Femur (tissue), 1 donor: ENCODE results near the gene ZNF490.
"Not testable (repeated sequence)": the region's sequence is repeated elsewhere in the genome, so short reads cannot be mapped to it uniquely, and the experiment has no call there.

ENCODE experiments used
- DNase-seq: peaks from one replicate; pipeline ENCODE4 v3.0.0-alpha.2; 2017

The ZNF490 gene

DNA sequence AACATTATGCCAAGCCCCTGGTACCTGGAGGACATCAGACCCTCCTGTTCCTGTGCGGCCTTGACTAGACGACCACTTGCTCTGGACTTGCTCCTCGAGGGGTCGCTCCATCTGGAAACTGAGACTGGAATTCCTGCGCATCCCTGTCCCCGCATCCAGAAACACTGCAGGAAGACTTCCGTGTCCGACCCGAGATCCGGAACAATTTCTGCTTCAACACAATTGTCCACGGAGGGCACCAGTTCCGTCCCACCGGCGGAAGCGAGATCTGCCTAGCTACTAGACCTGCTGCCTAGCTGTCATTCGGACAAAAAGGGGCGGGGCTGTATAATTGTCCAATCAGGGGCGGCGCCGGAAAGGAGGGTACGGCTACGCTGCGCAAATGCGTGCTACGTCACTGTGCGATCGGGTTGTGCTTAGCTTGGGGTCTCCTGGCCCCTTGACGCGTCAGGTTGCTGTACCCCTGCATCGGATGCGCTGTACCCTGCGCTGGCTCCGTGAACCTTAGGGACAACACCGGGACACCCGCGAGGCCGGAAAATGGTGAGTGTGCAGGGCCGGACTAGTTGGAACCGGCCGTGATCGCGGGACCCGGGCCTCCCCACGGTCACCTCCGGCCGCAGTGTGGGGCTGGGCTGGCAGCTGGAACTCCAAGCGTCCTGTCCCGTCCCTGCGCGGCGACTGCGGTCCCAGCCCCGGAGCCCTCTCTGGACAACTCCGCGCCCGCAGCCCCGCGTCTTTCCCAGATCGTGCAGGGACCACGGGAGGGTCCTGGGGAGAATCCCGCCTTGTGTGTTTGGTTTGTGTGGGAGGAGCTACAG, at the start of gene ZNF490, which contains the start of gene ZNF791:
ZNF490 (minus strand) TSS at position 274 of the 821 bp plus-strand sequence; CDS start at position 141, 133 bp downstream.
ZNF791 (plus strand) TSS at position 381 of the 821 bp plus-strand sequence; CDS start at position 541, 160 bp downstream.
- DNase-seq = peak; percentile 99

DNA sequence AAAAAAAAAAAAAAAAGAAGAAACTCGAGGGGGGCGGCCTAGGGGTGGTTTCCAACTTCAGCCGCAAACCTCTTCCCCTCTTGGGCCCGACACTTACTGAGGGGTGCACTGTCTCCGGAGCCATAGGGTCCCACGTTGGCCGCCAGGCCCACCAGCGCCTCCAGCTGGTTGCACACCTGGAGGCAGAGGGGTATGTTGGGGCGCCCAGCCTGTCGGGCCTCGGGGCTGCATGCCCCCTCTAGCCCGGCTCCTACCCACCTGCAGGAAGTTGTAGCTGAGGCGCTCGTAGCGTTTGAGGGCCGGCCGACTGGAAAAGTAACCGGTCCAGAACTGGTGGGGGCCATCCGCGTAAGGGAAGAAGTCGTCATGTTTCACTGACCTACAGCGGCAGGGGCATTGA, 47.4 kb upstream of the ZNF490 start:
- no peak for DNase-seq

GRCh38 chr19:12656899-12657571, 46.4 kb upstream of the ZNF490 start:
- DNase-seq = peak; percentile 20

DNA sequence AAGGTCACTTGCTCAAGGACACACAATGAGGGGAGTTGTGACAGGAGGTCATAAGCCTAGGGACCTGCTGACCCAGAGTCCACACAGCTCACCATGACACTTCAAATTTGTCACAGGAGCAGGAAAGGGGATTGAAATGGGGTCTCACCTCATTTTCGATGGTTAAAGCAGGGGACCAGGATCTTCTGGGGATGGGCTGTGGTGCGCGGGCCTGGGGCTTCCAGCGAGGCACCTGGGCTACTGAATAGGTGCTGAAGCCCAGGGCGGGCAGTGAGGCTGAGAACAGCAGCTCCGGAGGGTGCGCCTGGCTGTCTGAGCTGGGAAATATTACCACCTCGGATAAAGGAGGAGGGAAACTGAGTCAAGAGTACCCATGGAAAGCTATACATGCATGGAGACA, 44.9 kb upstream of the ZNF490 start:
- DNase-seq = no peak

DNA sequence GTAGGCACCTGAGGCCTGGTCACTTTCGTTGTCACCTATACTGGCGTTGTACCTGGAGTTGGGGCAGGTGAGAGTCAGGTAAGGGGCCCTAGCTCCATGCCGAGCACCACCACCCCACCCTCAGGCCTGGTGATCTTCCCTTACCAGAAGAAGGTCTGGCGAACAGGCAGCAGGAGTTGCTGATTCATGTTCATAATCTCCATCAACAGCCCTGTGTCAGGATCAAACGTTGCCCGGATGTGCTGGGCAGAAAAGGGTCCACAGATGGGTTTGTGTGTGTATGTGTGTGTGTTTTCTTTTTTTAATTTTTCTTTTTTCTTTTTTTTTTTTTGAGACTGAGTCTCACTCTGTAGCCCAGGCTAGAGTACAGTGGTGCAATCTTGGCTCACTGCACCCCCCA, 41.6 kb upstream of the ZNF490 start:
- DNase-seq = no peak

DNA sequence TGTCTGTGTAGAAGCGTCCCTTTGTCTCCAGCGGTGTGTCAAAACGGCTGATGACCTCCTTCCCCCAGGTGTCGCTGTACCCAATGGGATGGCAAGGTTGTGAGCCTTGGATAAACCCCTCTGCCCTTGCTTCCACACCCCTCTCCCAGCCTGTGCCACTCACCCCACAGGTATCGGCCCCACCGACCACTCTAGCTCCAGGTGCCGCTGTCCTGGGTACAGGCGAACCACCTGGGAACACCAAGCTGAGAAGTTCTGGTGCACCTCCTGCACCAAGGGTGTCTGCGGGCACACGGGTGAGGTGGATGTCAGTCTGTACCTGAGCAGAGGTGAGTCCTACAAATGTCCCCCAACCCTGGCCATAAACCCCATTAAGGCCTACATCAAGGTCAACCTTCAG, 39.3 kb upstream of the ZNF490 start:
- no peak for DNase-seq

- no peak for DNase-seq
Measured at GRCh38 chr19:12648088-12648487, 37.5 kb upstream of the ZNF490 start.

GRCh38 chr19:12647490-12648071, 37.0 kb upstream of the ZNF490 start:
- peak; percentile 60 for DNase-seq

- DNase-seq = no peak
Measured at GRCh38 chr19:12647047-12647446, 36.4 kb upstream of the ZNF490 start.

GRCh38 chr19:12646551-12646950, 35.9 kb upstream of the ZNF490 start:
- no peak for DNase-seq

DNA sequence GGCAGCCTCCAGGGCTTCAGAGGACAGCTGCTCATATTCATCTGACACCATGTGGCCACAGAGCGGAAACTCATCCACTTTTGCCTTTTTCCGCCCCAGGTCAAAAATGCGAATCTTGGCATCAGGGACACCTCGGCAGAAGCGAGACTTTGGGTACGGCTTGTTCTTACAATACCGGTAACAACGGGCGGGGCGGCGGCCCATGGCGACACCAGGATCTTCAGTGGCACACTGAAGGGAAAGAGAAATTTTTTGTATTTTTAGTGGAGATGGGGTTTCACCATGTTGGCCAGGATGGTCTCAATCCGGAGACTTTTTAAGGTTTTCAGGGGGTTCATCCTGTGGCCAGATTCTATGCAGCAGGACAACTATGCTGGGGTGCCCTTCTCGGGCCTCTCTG, 33.1 kb upstream of the ZNF490 start:
- not testable (repeated sequence) for DNase-seq

GRCh38 chr19:12642506-12642905, 31.9 kb upstream of the ZNF490 start:
- no peak for DNase-seq

- DNase-seq = no peak
Measured at GRCh38 chr19:12641456-12641855, 30.8 kb upstream of the ZNF490 start.

DNA sequence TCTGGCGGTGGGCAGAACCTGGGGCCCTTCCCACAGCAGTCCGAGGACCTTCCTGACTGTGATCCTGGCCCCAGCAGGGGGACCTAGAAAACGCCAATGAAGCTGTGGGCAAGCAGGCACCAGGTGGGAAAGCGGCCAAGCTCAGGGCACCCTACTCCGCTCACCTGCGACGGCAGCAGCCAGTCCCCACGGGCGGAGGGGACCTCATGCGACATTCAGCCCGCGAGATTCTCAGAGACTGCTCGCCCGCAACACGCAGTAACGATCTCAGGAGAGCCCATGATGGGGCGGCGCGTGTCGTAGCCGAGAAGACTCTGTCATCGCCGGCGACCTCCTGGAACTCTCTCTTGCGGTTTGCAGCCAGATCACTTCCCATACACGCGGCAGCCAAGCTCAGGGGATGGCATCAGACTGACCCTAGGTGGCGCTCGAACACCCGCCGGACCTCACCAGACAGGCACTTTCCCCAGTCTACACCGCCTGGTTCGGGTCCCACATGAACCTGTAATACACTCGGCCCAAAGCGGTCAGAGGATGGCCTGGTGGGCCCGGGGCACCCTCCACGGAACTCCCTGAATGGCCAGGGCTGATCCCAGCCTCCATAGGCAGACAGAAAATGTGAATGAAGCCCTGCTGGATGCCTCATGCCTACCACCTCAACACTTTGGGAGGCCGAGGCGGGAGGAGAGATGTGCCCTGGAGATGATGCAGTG, 29.4 kb upstream of the ZNF490 start:
- DNase-seq = peak; percentile 86

DNA sequence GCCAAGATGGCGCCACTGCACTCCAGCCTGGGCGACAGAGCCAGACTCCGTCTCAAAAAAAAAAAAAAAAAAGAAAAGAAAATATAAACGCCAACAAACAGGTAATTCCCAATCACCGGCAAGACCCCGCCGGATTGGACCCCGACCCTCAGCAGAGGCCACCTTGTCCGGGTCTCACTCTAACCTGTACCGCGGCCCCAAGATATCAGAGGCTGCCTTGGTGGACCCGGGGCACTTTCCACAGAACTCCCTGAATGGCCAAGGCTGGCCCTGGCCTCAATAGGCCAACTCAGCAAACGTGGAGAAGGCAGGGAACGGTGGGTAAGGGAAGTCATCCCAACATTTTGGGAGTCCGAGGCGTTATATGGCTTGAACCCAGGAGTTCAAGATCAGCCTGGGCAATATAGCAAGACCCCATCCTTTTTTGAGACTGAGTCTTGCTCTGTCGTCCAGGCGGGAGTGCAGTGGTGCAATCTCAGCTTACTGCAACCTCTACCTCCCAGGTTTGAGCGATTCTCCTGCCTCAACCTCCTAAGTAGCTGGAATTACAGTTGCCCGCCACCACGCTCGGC, 28.1 kb upstream of the ZNF490 start:
- DNase-seq = no peak

DNA sequence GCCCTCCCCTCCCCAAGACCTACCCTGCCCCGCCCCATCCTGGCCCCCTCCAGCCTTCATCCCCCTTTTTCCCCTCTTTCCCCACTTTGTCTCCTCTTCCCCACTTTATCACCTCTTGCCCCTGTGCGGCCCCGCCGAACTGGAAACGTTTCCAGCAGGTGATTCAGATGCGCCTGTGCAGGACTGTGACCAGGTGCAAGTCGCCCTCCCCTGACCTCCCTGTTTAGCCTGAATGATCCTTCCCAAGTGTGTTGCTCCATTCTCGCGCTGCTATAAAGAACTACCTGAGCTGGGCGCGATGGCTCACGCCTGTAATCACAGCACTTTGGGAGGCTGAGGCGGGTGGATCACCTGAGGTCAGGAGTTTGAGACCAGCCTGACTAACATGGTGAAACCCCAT, 26.0 kb upstream of the ZNF490 start:
- DNase-seq = no peak

- no peak for DNase-seq
Measured at GRCh38 chr19:12629215-12629614, 18.6 kb upstream of the ZNF490 start.

DNA sequence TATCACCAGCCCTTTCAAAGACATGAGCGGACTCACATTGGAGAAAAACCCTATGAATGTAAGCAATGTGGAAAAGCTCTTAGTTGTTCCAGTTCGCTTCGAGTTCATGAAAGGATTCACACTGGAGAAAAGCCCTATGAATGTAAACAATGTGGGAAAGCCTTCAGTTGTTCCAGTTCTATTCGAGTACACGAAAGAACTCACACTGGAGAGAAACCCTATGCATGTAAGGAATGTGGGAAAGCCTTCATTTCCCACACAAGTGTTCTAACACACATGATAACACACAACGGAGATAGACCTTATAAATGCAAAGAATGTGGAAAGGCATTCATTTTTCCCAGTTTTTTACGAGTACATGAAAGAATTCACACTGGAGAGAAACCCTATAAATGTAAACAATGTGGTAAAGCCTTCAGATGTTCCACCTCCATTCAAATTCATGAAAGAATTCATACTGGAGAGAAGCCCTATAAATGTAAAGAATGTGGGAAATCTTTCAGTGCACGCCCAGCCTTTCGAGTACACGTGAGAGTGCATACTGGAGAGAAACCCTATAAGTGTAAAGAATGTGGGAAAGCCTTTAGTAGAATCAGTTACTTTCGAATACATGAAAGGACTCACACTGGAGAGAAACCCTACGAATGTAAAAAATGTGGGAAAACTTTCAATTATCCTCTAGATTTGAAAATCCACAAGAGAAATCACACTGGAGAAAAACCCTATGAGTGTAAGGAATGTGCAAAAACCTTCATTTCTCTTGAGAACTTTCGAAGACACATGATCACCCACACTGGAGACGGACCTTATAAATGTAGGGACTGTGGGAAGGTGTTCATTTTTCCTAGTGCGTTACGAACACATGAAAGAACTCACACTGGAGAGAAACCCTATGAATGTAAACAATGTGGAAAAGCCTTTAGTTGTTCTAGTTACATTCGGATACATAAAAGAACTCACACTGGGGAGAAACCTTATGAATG, 17.7 kb upstream of the ZNF490 start:
- no peak for DNase-seq

GRCh38 chr19:12626958-12627357, 16.3 kb upstream of the ZNF490 start:
- no peak for DNase-seq

DNA sequence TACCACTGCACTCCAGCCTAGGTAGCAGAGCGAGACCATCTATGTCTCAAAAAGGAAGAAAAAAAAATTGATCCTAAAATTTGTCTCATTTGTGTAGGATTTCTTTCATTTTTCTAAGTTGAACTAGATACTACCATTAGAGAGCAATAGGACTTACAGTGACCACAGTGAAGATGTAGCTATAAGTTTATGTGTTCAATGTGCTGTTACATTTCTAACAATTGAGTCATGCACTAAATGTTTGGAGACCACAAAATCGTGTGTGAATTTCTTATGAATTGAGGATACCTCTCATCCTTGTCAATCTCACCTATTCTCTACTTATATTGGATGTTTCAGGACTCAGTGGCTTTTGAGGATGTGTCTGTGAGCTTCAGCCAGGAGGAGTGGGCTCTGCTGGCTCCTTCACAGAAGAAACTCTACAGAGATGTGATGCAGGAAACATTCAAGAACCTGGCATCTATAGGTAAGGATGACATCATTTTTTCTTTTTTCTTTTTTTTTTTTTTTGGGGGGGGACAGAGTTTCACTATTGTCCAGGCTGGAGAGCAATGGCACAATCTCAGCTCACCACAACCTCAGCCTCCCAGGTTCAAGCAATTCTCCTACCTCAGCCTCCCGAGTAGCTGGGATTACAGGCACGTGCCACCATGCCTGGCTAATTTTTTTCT, 12.9 kb upstream of the ZNF490 start:
- no peak for DNase-seq
